G401 (cell line): Measurements from ENCODE around the gene RNF175. TPM values are rescaled to one million over a fixed set of nuclear protein-coding genes. Genes with fewer than 3 reads are reported as not detected.

Experiments used
- DNase-seq: peaks from one replicate; pipeline ENCODE4 v3.0.0-alpha.2; 2015; ENCODE audit warnings: low spot score
- in situ Hi-C: cut with HindIII; loops from 2 replicates; pipeline ENCODE4 v1.10.0; 2016; ENCODE audit warnings: low sequenced_read_pairs, mixed read lengths
- total RNA-seq: library from RNA; depleted of rRNA; stranded (reverse); fragments of >200 nt; shearing (Covaris generic); gene quantifications from 2 replicates; pipeline ENCODE4 v1.2.3, GENCODE V29; 2014

The RNF175 gene
- total RNA-seq, 1 experiment from 2014 or later = not detected

GRCh38 chr4:153757407-153757806 lies 2.4 kb downstream of the RNF175 start:
- DNase-seq = no peak
- in situ Hi-C loops = no loop called here

- in situ Hi-C loops = no loop called here
- no peak for DNase-seq
These were observed 4.6 kb downstream of the RNF175 start for GRCh38 chr4:153755186-153755585.

- in situ Hi-C loops = no loop called here
- peak; percentile 61 for DNase-seq
These were observed 9.5 kb downstream of the RNF175 start for GRCh38 chr4:153750197-153750817.

- in situ Hi-C loops = no loop called here
- DNase-seq = no peak
These were observed 11.4 kb downstream of the RNF175 start for GRCh38 chr4:153748378-153748777.

- no peak for DNase-seq
- in situ Hi-C loops = no loop called here
These were observed 12.3 kb downstream of the RNF175 start for GRCh38 chr4:153747406-153747955.

- in situ Hi-C loops = no loop called here
- no peak for DNase-seq
These were observed 14.2 kb downstream of the RNF175 start for GRCh38 chr4:153745651-153746050.

GRCh38 chr4:153741541-153741940 lies 18.3 kb downstream of the RNF175 start:
- in situ Hi-C loops = no loop called here
- no peak for DNase-seq

- DNase-seq = no peak
- in situ Hi-C loops = no loop called here
These were observed 23.8 kb downstream of the RNF175 start for GRCh38 chr4:153735906-153736461.

GRCh38 chr4:153733751-153734448 lies 25.9 kb downstream of the RNF175 start:
- DNase-seq = no peak
- in situ Hi-C loops = no loop called here

GRCh38 chr4:153731239-153731638 lies 28.6 kb downstream of the RNF175 start:
- in situ Hi-C loops = no loop called here
- DNase-seq = no peak

- no peak for DNase-seq
- in situ Hi-C loops = no loop called here
These were observed 29.9 kb downstream of the RNF175 start for GRCh38 chr4:153729895-153730294.

GRCh38 chr4:153728660-153729059 lies 31.2 kb downstream of the RNF175 start:
- no peak for DNase-seq
- in situ Hi-C loops = no loop called here

- in situ Hi-C loops = no loop called here
- DNase-seq = no peak
These were observed 31.7 kb downstream of the RNF175 start for GRCh38 chr4:153728151-153728550.

- in situ Hi-C loops = no loop called here
- DNase-seq = no peak
These were observed 34.0 kb downstream of the RNF175 start for GRCh38 chr4:153725831-153726154.

GRCh38 chr4:153725136-153725830 lies 34.5 kb downstream of the RNF175 start:
- in situ Hi-C loops = no loop called here
- no peak for DNase-seq

GRCh38 chr4:153724606-153725005 lies 35.2 kb downstream of the RNF175 start:
- no peak for DNase-seq
- in situ Hi-C loops = no loop called here

GRCh38 chr4:153722036-153722435 lies 37.8 kb downstream of the RNF175 start:
- in situ Hi-C loops = no loop called here
- no peak for DNase-seq

GRCh38 chr4:153713866-153714646 lies 45.8 kb downstream of the RNF175 start:
- no peak for DNase-seq

GRCh38 chr4:153710681-153711080 lies 49.1 kb downstream of the RNF175 start:
- in situ Hi-C loops = no loop called here
- no peak for DNase-seq

More at GRCh38 chr4:153713866-153714646, 45.8 kb downstream of the RNF175 start:
- in situ Hi-C loops = no loop called here
